HEK293 (cell line): ENCODE data around the gene ABCG1.

Experiments used
- FEZF1 ChIP-seq: fragments of 450-650 bp; formaldehyde crosslinking; IDR thresholded peaks from 2 replicates; pipeline ENCODE4 v1.5.1; 2016; ENCODE audit warnings: missing biosample characterization, missing genetic modification characterization
- GLIS1 ChIP-seq: fragments of 450-650 bp; formaldehyde crosslinking; IDR thresholded peaks from 2 replicates; pipeline ENCODE4 v1.5.1; 2016; ENCODE audit warnings: missing biosample characterization, missing genetic modification characterization
- KLF16 ChIP-seq: fragments of 450-650 bp; formaldehyde crosslinking; IDR thresholded peaks from 2 replicates; pipeline ENCODE4 v1.5.1; 2017; ENCODE audit warnings: missing biosample characterization, missing genetic modification characterization
- REPIN1 ChIP-seq: fragments of 450-650 bp; formaldehyde crosslinking; IDR thresholded peaks from 2 replicates; pipeline ENCODE4 v1.5.1; 2017; ENCODE audit warnings: missing biosample characterization, missing genetic modification characterization, low read depth
- YY1 ChIP-seq: fragments of 450-650 bp; formaldehyde crosslinking; IDR thresholded peaks from 2 replicates; pipeline ENCODE4 v1.5.1; 2018; ENCODE audit warnings: missing biosample characterization, missing genetic modification characterization
- ZBTB49 ChIP-seq: fragments of 450-650 bp; formaldehyde crosslinking; IDR thresholded peaks from 2 replicates; pipeline ENCODE4 v1.5.1; 2016; ENCODE audit warnings: missing biosample characterization, missing genetic modification characterization, low read depth
- ZFP3 ChIP-seq: fragments of 450-650 bp; formaldehyde crosslinking; IDR thresholded peaks from 2 replicates; pipeline ENCODE4 v1.5.1; 2016; ENCODE audit warnings: low read depth, missing biosample characterization, missing genetic modification characterization
- ZNF23 ChIP-seq: fragments of 450-650 bp; formaldehyde crosslinking; IDR thresholded peaks from 2 replicates; pipeline ENCODE4 v1.5.1; 2016; ENCODE audit warnings: missing biosample characterization, missing genetic modification characterization, borderline replicate concordance
- ZNF302 ChIP-seq: fragments of 450-650 bp; formaldehyde crosslinking; IDR thresholded peaks from 2 replicates; pipeline ENCODE4 v1.5.1; 2016; ENCODE audit warnings: missing biosample characterization, missing genetic modification characterization, low read depth
- ZNF404 ChIP-seq: fragments of 450-650 bp; formaldehyde crosslinking; IDR thresholded peaks from 2 replicates; pipeline ENCODE4 v1.5.1; 2017; ENCODE audit warnings: missing biosample characterization, missing genetic modification characterization
- ZNF660 ChIP-seq: fragments of 450-650 bp; IDR thresholded peaks from 2 replicates; pipeline ENCODE4 v1.5.1; 2018; ENCODE audit warnings: missing biosample characterization, mild to moderate bottlenecking, missing genetic modification characterization
- TF ChIP-seq, protein P1 (sequence below): fragments of 450-650 bp; formaldehyde crosslinking; optimal IDR thresholded peaks from 2 replicates; pipeline ENCODE3; 2016; ENCODE audit warnings: missing biosample characterization, mild to moderate bottlenecking, missing genetic modification characterization
- TF ChIP-seq, protein P2 (sequence below): fragments of 450-650 bp; formaldehyde crosslinking; IDR thresholded peaks from 2 replicates; pipeline ENCODE4 v1.5.1; 2016; ENCODE audit warnings: missing biosample characterization, missing genetic modification characterization

- TF ChIP-seq ZNF404 (tag by site-specific recombination): no peak
- no peak for TF ChIP-seq ZNF660 (tag by site-specific recombination)
- no peak for TF ChIP-seq REPIN1 (tag by site-specific recombination)
- no peak for TF ChIP-seq ZNF302 (tag by site-specific recombination)
- TF ChIP-seq, protein P1, sequence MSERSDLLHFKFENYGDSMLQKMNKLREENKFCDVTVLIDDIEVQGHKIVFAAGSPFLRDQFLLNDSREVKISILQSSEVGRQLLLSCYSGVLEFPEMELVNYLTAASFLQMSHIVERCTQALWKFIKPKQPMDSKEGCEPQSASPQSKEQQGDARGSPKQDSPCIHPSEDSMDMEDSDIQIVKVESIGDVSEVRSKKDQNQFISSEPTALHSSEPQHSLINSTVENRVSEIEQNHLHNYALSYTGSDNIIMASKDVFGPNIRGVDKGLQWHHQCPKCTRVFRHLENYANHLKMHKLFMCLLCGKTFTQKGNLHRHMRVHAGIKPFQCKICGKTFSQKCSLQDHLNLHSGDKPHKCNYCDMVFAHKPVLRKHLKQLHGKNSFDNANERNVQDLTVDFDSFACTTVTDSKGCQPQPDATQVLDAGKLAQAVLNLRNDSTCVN: no peak
- TF ChIP-seq, protein P2, sequence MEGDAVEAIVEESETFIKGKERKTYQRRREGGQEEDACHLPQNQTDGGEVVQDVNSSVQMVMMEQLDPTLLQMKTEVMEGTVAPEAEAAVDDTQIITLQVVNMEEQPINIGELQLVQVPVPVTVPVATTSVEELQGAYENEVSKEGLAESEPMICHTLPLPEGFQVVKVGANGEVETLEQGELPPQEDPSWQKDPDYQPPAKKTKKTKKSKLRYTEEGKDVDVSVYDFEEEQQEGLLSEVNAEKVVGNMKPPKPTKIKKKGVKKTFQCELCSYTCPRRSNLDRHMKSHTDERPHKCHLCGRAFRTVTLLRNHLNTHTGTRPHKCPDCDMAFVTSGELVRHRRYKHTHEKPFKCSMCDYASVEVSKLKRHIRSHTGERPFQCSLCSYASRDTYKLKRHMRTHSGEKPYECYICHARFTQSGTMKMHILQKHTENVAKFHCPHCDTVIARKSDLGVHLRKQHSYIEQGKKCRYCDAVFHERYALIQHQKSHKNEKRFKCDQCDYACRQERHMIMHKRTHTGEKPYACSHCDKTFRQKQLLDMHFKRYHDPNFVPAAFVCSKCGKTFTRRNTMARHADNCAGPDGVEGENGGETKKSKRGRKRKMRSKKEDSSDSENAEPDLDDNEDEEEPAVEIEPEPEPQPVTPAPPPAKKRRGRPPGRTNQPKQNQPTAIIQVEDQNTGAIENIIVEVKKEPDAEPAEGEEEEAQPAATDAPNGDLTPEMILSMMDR: no peak
- no peak for TF ChIP-seq ZFP3 (tag by site-specific recombination)
- TF ChIP-seq KLF16 (tag by site-specific recombination): no peak
- no peak for TF ChIP-seq GLIS1 (tag by site-specific recombination)
- no peak for TF ChIP-seq FEZF1 (tag by site-specific recombination)
- TF ChIP-seq ZBTB49: no peak
- TF ChIP-seq YY1 (tag by site-specific recombination): no peak
- no peak for TF ChIP-seq ZNF23 (tag by site-specific recombination)
Observed at GRCh38 chr21:42314616-42315295, 95.8 kb downstream of the ABCG1 start.
